Measurements from ENCODE around the gene TFF1. TPM values are rescaled to one million over a fixed set of nuclear protein-coding genes. Genes with fewer than 3 reads are reported as not detected.

TFF1 gene
- total RNA-seq, 1 donor from 2014 or later, result not detected

GRCh38 chr21:42379426-42380215, 13.3 kb upstream of the TFF1 start:
- Histone ChIP-seq H3K36me3 (ENCODE audit: control insufficient read depth, insufficient read depth, low read length) (no peaks in the 10 kb centered on the region), H3K27me3 (ENCODE audit: control insufficient read depth, insufficient read depth, low read length) (peaks cover 15% of the 10 kb centered on the region), H3K4me3 (ENCODE audit: low read depth, low read length) (no peak overlapping the region)
- TF ChIP-seq CTCF (IDR thresholded peaks at IDR 0.05; ENCODE audit: insufficient read depth, low read length, poor library complexity, severe bottlenecking), result no peak
- no peak for DNase-seq (ENCODE audit: low read depth)

- no peaks in the 10 kb centered on the region for H3K36me3 ChIP-seq (ENCODE audit: control insufficient read depth, insufficient read depth, low read length)
- H3K4me3 ChIP-seq (ENCODE audit: low read depth, low read length), result no peak overlapping the region
- DNase-seq (ENCODE audit: low read depth), result no peak
- TF ChIP-seq CTCF (IDR thresholded peaks at IDR 0.05; ENCODE audit: insufficient read depth, low read length, poor library complexity, severe bottlenecking), result no peak
- peaks cover 25% of the 10 kb centered on the region for H3K27me3 ChIP-seq (ENCODE audit: control insufficient read depth, insufficient read depth, low read length)
Observed at GRCh38 chr21:42378418-42378817, 12.1 kb upstream of the TFF1 start.

- no peak overlapping the region for H3K4me3 ChIP-seq (ENCODE audit: low read depth, low read length)
Observed at GRCh38 chr21:42377951-42378340, 11.6 kb upstream of the TFF1 start.

GRCh38 chr21:42377211-42377950, 11.0 kb upstream of the TFF1 start:
- H3K27me3 ChIP-seq (ENCODE audit: control insufficient read depth, insufficient read depth, low read length), result peaks cover 25% of the 10 kb centered on the region
- DNase-seq (ENCODE audit: low read depth), result no peak
- H3K4me3 ChIP-seq (ENCODE audit: low read depth, low read length), result no peak overlapping the region
- H3K36me3 ChIP-seq (ENCODE audit: control insufficient read depth, insufficient read depth, low read length), result no peaks in the 10 kb centered on the region
- TF ChIP-seq CTCF (IDR thresholded peaks at IDR 0.05; ENCODE audit: insufficient read depth, low read length, poor library complexity, severe bottlenecking), result no peak

More at GRCh38 chr21:42377951-42378340, 11.6 kb upstream of the TFF1 start:
- no peak for DNase-seq (ENCODE audit: low read depth)
- Histone ChIP-seq H3K27me3 (ENCODE audit: control insufficient read depth, insufficient read depth, low read length) (peaks cover 25% of the 10 kb centered on the region), H3K36me3 (ENCODE audit: control insufficient read depth, insufficient read depth, low read length) (no peaks in the 10 kb centered on the region)
- no peak for TF ChIP-seq CTCF (IDR thresholded peaks at IDR 0.05; ENCODE audit: insufficient read depth, low read length, poor library complexity, severe bottlenecking)

- Histone ChIP-seq H3K27me3 (ENCODE audit: control insufficient read depth, insufficient read depth, low read length) (peaks cover 25% of the 10 kb centered on the region), H3K4me3 (ENCODE audit: low read depth, low read length) (no peak overlapping the region), H3K36me3 (ENCODE audit: control insufficient read depth, insufficient read depth, low read length) (no peaks in the 10 kb centered on the region)
- no peak for TF ChIP-seq CTCF (IDR thresholded peaks at IDR 0.05; ENCODE audit: insufficient read depth, low read length, poor library complexity, severe bottlenecking)
- no peak for DNase-seq (ENCODE audit: low read depth)
Observed at GRCh38 chr21:42376338-42376982, 10.1 kb upstream of the TFF1 start.

All from kidney epithelial cell (primary cell).